ENCODE results near the gene AFDN. TPM values are rescaled to one million over a fixed set of nuclear protein-coding genes. Genes with fewer than 3 reads are reported as not detected.

AFDN gene
- total RNA-seq, 3 donors from 2014 or later (not counting 1 experiment from before 2014, with no cell fraction given) = 6.3 to 9.3 (median 7.9) TPM

DNA sequence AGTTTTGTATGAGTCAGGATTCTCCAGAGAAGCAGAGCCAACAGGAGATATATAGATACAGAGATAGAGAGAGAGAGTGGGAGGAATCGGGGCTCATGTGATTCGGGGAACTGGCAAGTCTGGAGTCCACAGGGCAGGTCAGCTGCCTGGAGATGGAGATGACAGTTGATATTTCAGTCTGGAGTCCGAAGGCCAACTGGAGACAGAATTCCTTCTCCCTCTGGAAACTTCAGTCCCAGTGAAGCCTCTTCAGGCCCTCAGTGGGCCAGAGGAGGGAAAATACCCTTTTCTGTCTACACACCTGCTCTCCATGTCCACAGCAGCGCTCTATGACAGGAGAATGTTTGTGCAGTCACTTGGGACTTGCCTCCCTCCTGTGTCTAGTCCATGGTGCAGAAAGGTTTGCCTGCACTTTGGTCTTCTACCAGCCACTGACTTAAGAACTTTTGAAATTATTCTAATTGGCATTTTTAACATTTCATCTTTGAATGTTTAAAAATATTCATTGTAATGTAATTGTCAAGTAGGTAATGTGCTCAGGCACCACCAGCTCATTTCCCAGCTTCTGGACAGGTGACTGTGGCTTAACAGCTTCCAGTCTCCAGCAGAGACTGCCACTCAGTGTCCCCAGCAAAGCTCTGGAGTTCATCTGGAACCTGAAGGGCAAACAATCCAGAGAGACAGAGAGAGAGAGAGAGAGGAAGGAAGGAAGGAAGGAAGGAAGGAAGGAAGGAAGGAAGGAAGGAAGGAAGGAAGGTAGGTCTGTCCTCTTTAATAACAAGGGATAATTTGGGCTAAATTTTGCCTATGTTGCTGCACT is 43.8 kb upstream of the AFDN start:
- Histone ChIP-seq H3K9me3 (ENCODE audit: control insufficient read depth, insufficient read depth, low read length) (no peaks in the 10 kb centered on the region), H3K4me1 (ENCODE audit: control insufficient read depth, insufficient read depth, low read length) (no peaks in the 10 kb centered on the region), H3K36me3 (ENCODE audit: control insufficient read depth, insufficient read depth, low read length) (no peaks in the 10 kb centered on the region), H3K4me3 (ENCODE audit: low read length) (no peak overlapping the region), H3K27me3 (ENCODE audit: control insufficient read depth, insufficient read depth, low read length) (no peaks in the 10 kb centered on the region), H3K27ac (ENCODE audit: low read length) (no peak overlapping the region)
- intact Hi-C loops (cut with micrococcal nuclease) = no loop called here
- no peaks in the 10 kb centered on the region for H3K9me3 Mint-ChIP-seq
- no peak for TF ChIP-seq CTCF (IDR thresholded peaks at IDR 0.05)
- 88% methylated on average over 4 of the region's 4 CpGs for WGBS (ENCODE audit: insufficient coverage)
- no peaks in the 10 kb centered on the region for H3K36me3 Mint-ChIP-seq
- no peaks in the 10 kb centered on the region for H3K4me1 Mint-ChIP-seq
- H3K27me3 Mint-ChIP-seq (ENCODE audit: low read depth in 2 of 2) = peaks cover 0 to 8% of the 10 kb centered on the region in 2 donors
- ATAC-seq (no peak), DNase-seq (no peak)
- H3K27ac Mint-ChIP-seq = no peak overlapping the region
- no peak overlapping the region for H3K4me3 Mint-ChIP-seq

DNA sequence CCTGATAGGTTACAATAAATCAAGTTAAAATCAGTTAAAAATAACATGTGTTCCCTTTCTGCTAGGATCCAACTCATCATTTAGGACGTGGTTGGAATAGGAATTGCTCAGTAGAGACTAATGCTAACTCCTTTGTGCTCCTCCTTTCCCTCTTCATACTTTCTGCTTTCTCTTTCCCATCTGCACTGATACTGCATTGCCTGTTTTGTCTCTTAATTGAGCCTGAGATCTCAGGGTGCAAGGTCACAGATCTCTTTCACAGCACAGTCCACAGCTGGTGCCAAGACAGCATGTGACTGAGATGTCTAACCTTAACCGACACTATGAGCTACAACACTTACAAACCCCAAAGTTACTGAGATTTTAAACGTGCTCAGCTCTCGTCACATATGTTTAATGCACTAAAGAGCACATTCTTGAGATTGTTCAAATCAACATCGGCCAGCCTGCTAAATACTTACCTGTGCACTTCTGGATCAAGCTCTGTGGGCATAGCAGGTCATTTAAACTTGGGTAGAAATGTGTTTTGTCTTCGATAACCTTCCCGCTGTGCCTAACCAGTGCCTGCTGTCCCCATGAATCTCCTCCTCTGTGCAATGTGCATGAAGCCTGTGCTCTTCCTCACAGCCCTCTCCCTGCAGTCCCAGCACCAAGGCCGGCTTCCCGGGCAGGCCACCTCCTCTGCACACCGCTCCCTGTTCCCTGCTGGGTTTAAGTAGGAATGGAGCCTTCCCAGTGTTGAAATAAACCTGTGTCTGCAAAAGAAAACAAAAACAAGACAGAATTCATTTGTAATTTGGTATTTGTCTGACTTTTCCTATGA is 39.6 kb upstream of the AFDN start:
- Mint-ChIP-seq H3K27ac (no peak overlapping the region), H3K4me1 (no peaks in the 10 kb centered on the region), H3K4me3 (no peak overlapping the region), H3K9me3 (no peaks in the 10 kb centered on the region), H3K27me3 (ENCODE audit: low read depth in 2 of 2) (no peaks in the 10 kb centered on the region), H3K36me3 (no peaks in the 10 kb centered on the region)
- no peak for ATAC-seq
- DNase-seq = no peak
- Histone ChIP-seq H3K36me3 (ENCODE audit: control insufficient read depth, insufficient read depth, low read length) (no peaks in the 10 kb centered on the region), H3K4me3 (ENCODE audit: low read length) (no peak overlapping the region), H3K9me3 (ENCODE audit: control insufficient read depth, insufficient read depth, low read length) (no peaks in the 10 kb centered on the region), H3K27ac (ENCODE audit: low read length) (no peak overlapping the region), H3K27me3 (ENCODE audit: control insufficient read depth, insufficient read depth, low read length) (no peaks in the 10 kb centered on the region), H3K4me1 (ENCODE audit: control insufficient read depth, insufficient read depth, low read length) (no peaks in the 10 kb centered on the region)
- 86% methylated on average over 10 of the region's 10 CpGs for WGBS (ENCODE audit: insufficient coverage)
- TF ChIP-seq CTCF (IDR thresholded peaks at IDR 0.05) = no peak
- intact Hi-C loops (cut with micrococcal nuclease) = no loop called here

DNA sequence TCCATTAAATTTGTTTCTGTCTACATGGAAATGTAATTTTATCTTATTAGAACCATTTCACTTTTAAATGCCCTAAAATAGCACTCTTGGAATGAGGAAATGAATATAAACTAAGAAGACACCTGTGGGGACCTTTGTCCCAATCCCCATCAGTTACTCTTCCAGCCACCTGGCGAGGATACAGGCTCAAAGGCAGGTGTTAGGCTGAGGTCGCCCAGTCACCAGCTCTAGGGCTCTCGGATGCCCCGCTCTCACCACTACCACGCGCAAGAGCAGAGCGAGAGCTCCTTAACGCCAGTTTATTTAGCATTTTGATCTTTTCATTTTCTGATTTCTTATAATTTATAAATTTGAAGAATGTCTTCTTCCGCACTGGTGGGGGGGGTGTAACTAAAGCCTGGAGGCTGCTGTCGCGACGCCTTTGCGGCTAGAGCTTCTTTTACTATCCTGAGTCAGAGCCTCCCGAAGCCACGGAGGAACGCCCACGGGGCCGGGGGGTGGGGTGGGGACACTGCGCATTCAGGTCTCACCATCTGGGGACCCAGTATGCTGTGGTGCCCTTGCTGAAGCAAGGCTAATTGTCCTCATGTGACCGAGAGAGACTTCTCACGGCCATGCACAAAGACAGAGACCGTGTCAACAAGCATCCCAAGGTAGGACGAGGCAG is 38.7 kb upstream of the AFDN start:
- no peak overlapping the region for H3K4me3 ChIP-seq (ENCODE audit: low read length)
- ATAC-seq = no peak
- no peaks in the 10 kb centered on the region for H3K36me3 Mint-ChIP-seq
- no peak overlapping the region for H3K4me3 Mint-ChIP-seq
- H3K9me3 ChIP-seq (ENCODE audit: control insufficient read depth, insufficient read depth, low read length) = no peaks in the 10 kb centered on the region
- H3K36me3 ChIP-seq (ENCODE audit: control insufficient read depth, insufficient read depth, low read length) = no peaks in the 10 kb centered on the region
- no peaks in the 10 kb centered on the region for H3K4me1 Mint-ChIP-seq
- no peak for TF ChIP-seq CTCF (IDR thresholded peaks at IDR 0.05)
- intact Hi-C loops (cut with micrococcal nuclease) = no loop called here
- peaks cover 0 to 4% of the 10 kb centered on the region in 2 donors for H3K27me3 Mint-ChIP-seq (ENCODE audit: low read depth in 2 of 2)
- 92% methylated on average over 23 of the region's 23 CpGs for WGBS (ENCODE audit: insufficient coverage)
- H3K4me1 ChIP-seq (ENCODE audit: control insufficient read depth, insufficient read depth, low read length) = no peaks in the 10 kb centered on the region
- no peaks in the 10 kb centered on the region for H3K9me3 Mint-ChIP-seq
- DNase-seq = no peak
- H3K27ac ChIP-seq (ENCODE audit: low read length) = no peak overlapping the region
- H3K27me3 ChIP-seq (ENCODE audit: control insufficient read depth, insufficient read depth, low read length) = no peaks in the 10 kb centered on the region
- no peak overlapping the region for H3K27ac Mint-ChIP-seq

Data from natural killer cell (primary cell).